ENCODE results near the gene UGT2B17.

DNA sequence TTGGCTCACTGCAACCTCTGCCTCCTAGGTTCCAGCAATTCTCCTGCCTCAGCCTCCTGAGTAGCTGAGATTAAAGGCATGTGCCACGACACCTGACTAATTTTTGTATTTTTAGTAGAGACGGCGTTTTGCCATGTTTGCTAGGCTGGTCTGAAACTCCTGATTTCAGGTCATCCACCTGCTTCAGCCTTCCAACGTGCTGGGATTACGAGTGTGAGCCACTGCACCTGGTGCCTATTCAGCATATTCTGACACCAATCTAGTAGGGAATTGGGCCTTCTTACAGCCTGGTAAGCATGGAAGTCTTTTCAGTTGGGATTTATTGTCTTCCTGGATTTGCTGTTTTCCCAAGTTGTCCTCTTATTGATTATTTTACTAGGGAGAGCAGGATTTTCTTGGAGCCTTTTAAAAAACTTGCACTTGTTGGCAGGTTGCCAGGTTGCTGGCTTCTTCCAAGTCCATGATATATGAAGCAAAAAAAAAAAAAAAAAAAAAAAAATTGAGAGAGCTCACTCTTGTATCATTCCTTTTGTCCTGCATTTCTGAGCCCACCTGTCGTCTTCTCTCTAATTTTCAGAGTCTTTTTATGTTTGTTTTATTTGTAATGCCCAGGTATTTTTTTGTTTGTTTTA lies 85.2 kb downstream of the UGT2B17 start:
- no peak for TF ChIP-seq TARDBP (IDR thresholded peaks at IDR 0.05)
- TF ChIP-seq FOXA1 (IDR thresholded peaks at IDR 0.05): no peak
- no peak for TF ChIP-seq SUZ12 (IDR thresholded peaks at IDR 0.05)
- no peak for TF ChIP-seq NFRKB (IDR thresholded peaks at IDR 0.05)
- no peak for TF ChIP-seq FOXK2 (IDR thresholded peaks at IDR 0.05)
- no peak for TF ChIP-seq ARNT (IDR thresholded peaks at IDR 0.05)
- no peak for TF ChIP-seq SP1 (IDR thresholded peaks at IDR 0.05)
- TF ChIP-seq HDGF (IDR thresholded peaks at IDR 0.05; ENCODE audit: borderline replicate concordance): no peak
- no peak for TF ChIP-seq ZNF384 (IDR thresholded peaks at IDR 0.05)
- no peak for TF ChIP-seq L3MBTL2 (conservative IDR thresholded peaks at IDR 0.05)
- TF ChIP-seq BHLHE40 (IDR thresholded peaks at IDR 0.05; ENCODE audit: borderline replicate concordance): no peak
- TF ChIP-seq CTBP1 (IDR thresholded peaks at IDR 0.05; ENCODE audit: borderline replicate concordance): no peak
- no peak for TF ChIP-seq FOXM1 (IDR thresholded peaks at IDR 0.05; ENCODE audit: borderline replicate concordance)
- TF ChIP-seq ELF4 (IDR thresholded peaks at IDR 0.05): no peak
